HCT116 (cell line): ENCODE data around the gene RBM26. TPM values are rescaled to one million over a fixed set of nuclear protein-coding genes. Genes with fewer than 3 reads are reported as not detected.
A peak's percentile ranks its signal among the peaks of the same experiment; 100 is the strongest.

ENCODE experiments used
- ATAC-seq: fragments of 200-7000 bp; cut with Tn5 transposase; 2 replicates; pipeline ENCODE4 v1.9.1; 2020; ENCODE audit warnings: mild to moderate bottlenecking, moderate library complexity
- BruUV-seq: library from RNA; stranded (reverse); fragments of 400-500 nt; replicated peaks from 2 replicates; lab custom pipeline; 2021; lab: Mats Ljungman, UMichigan
- CTCF ChIA-PET: fragments of 300-600 bp; sonication (Branson Sonifier 250); formaldehyde crosslinking; loops from one replicate; lab custom pipeline; 2021; ENCODE audit warnings: antibody characterized with exemption; lab: Charles Lee
- POLR2A ChIA-PET: fragments of 300-600, 350-600 bp; sonication (Branson Sonifier 250); formaldehyde crosslinking; loops from one replicate; lab custom pipeline; 2021; ENCODE audit warnings: antibody characterized with exemption; lab: Charles Lee
- RAD21 ChIA-PET, 2 experiments: fragments of 300-600 bp; sonication (Branson Sonifier 250); formaldehyde crosslinking; loops; one replicate each; lab custom pipeline; 2023; ENCODE audit warnings: low total read pairs in 2 of 2; ENCODE audit not compliant: uncharacterized antibody in 2 of 2, unreplicated experiment in 2 of 2, low non-redundant PET in 1 of 2; lab: Charles Lee
- DNase-seq: peaks from one replicate; pipeline ENCODE4 v3.0.0-alpha.2; 2010; ENCODE audit warnings: low read depth, low spot score
- H2AFZ ChIP-seq: fragments of 200-600 bp; shearing (Covaris generic), sonication (generic); 2 replicates; pipeline ENCODE4 v1.6.1; 2017; ENCODE audit warnings: low read depth, mixed run types, mixed read lengths, antibody characterized with exemption, low read length; ENCODE audit not compliant: poor library complexity, severe bottlenecking
- H3K27ac ChIP-seq: 2 replicates; pipeline ENCODE4 v1.5.1; 2012; ENCODE audit warnings: low read depth, low read length
- H3K27me3 ChIP-seq: fragments of 200-600 bp; sonication (generic); 2 replicates; pipeline ENCODE4 v1.6.1; 2016; ENCODE audit warnings: mixed run types, low read length, mixed read lengths; ENCODE audit not compliant: insufficient read depth
- H3K36me3 ChIP-seq, 2 experiments: fragments of 200-500 bp in 1 of 2; fragments of 200-600 bp in 1 of 2; sonication (Bioruptor generic) in 1 of 2; sonication (generic) in 1 of 2; 2 replicates each; pipeline versions ENCODE4 v1.5.1 to v1.6.1; 2014 to 2016; ENCODE audit warnings: low read length in 2 of 2, inconsistent platforms in 1 of 2, mixed read lengths in 1 of 2, mixed run types in 1 of 2; ENCODE audit not compliant: insufficient read depth in 2 of 2, control insufficient read depth in 1 of 2
- H3K4me1 ChIP-seq, 2 experiments: fragments of 200-600 bp in 1 of 2; sonication (generic) in 1 of 2; 2 replicates each; pipeline versions ENCODE4 v1.5.1 to v1.6.1; 2012 to 2017; ENCODE audit warnings: low read length in 2 of 2, inconsistent platforms in 1 of 2, mild to moderate bottlenecking in 1 of 2, mixed read lengths in 1 of 2, mixed run types in 1 of 2, moderate library complexity in 1 of 2; ENCODE audit not compliant: insufficient read depth in 2 of 2, control insufficient read depth in 1 of 2
- H3K4me2 ChIP-seq: fragments of 200-600 bp; sonication (generic); 2 replicates; pipeline ENCODE4 v1.6.1; 2017; ENCODE audit warnings: mixed run types, low read length, mixed read lengths
- H3K4me3 ChIP-seq, 2 experiments: fragments of 200-600 bp in 1 of 2; sonication (generic) in 1 of 2; replicated peaks in 1 of 2; 2 replicates each; pipeline ENCODE4 v1.5.1; 2011 to 2016; ENCODE audit warnings: low read length in 2 of 2, control low read depth in 1 of 2, low read depth in 1 of 2, mild to moderate bottlenecking in 1 of 2, mixed read lengths in 1 of 2, mixed run types in 1 of 2
- H3K79me2 ChIP-seq: fragments of 200-600 bp; sonication (generic); 2 replicates; pipeline ENCODE4 v1.6.1; 2017; ENCODE audit warnings: mild to moderate bottlenecking, mixed run types, low read length, moderate library complexity, mixed read lengths; ENCODE audit not compliant: insufficient read depth
- H3K9ac ChIP-seq: fragments of 200-600 bp; sonication (generic); 2 replicates; pipeline ENCODE4 v1.6.1; 2016; ENCODE audit warnings: low read length, mixed read lengths
- H3K9me2 ChIP-seq: fragments of 200-600 bp; sonication (generic), shearing (Covaris generic); 2 replicates; pipeline ENCODE4 v1.6.1; 2017; ENCODE audit warnings: mixed run types, mild to moderate bottlenecking, moderate library complexity; ENCODE audit not compliant: insufficient read depth
- H3K9me3 ChIP-seq, 2 experiments: fragments of 200-500 bp in 1 of 2; fragments of 200-600 bp in 1 of 2; sonication (Bioruptor generic) in 1 of 2; sonication (generic) in 1 of 2; 2 replicates each; pipeline ENCODE4 v1.6.1; 2014 to 2017; ENCODE audit warnings: low read length in 2 of 2, mixed read lengths in 2 of 2, inconsistent platforms in 1 of 2, low read depth in 1 of 2, mild to moderate bottlenecking in 1 of 2, mixed run types in 1 of 2, moderate library complexity in 1 of 2; ENCODE audit not compliant: control insufficient read depth in 1 of 2, insufficient read depth in 1 of 2
- H4K20me1 ChIP-seq: fragments of 200-600 bp; sonication (generic), shearing (Covaris generic); 2 replicates; pipeline ENCODE4 v1.6.1; 2017; ENCODE audit warnings: mixed run types, mild to moderate bottlenecking, moderate library complexity; ENCODE audit not compliant: insufficient read depth
- ATF3 ChIP-seq: IDR thresholded peaks from 2 replicates; pipeline ENCODE4 v1.6.1; 2012
- CTCF ChIP-seq, 3 experiments: fragments of 200-600 bp in 1 of 3; sonication (generic) in 1 of 3; IDR thresholded peaks in 2 of 3; conservative IDR thresholded peaks in 1 of 3; 2 replicates each; pipeline ENCODE4 v1.5.1; 2012 to 2017; ENCODE audit warnings: low read depth in 2 of 3, low read length in 2 of 3, antibody characterized with exemption in 1 of 3, borderline replicate concordance in 1 of 3, control low read depth in 1 of 3, mild to moderate bottlenecking in 1 of 3, mixed read lengths in 1 of 3, mixed run types in 1 of 3, moderate library complexity in 1 of 3; ENCODE audit not compliant: insufficient read depth in 1 of 3
- EGR1 ChIP-seq: IDR thresholded peaks from 2 replicates; pipeline ENCODE4 v1.6.1; 2012; ENCODE audit warnings: low read depth
- FOSL1 ChIP-seq: IDR thresholded peaks from 2 replicates; pipeline ENCODE4 v1.6.1; 2012; ENCODE audit warnings: low read depth
- MAX ChIP-seq: IDR thresholded peaks from 2 replicates; pipeline ENCODE4 v1.6.1; 2012
- POLR2A ChIP-seq: IDR thresholded peaks from 2 replicates; pipeline ENCODE4 v1.7.0; 2011; ENCODE audit warnings: borderline replicate concordance; ENCODE audit not compliant: insufficient read depth, insufficient read length; ENCODE audit errors: extremely low read depth
- POLR2AphosphoS5 ChIP-seq: IDR thresholded peaks from 2 replicates; pipeline ENCODE4 v1.6.1; 2011; ENCODE audit warnings: mild to moderate bottlenecking, low read depth, low read length, moderate library complexity
- REST ChIP-seq: IDR thresholded peaks from 2 replicates; pipeline ENCODE4 v1.6.1; 2012; ENCODE audit warnings: low read depth
- ZNF274 ChIP-seq: fragments of 200-500 bp; sonication (Bioruptor generic); IDR thresholded peaks from 2 replicates; pipeline ENCODE4 v1.6.1; 2014; ENCODE audit warnings: mild to moderate bottlenecking, low read depth, low read length, inconsistent platforms
- intact Hi-C: fragments of 100-400 bp; cut with micrococcal nuclease; formaldehyde crosslinking; loops from 2 replicates; pipeline ENCODE4 v1.10.0; 2022
- total RNA-seq: library from RNA; stranded (reverse); gene quantifications from one replicate; pipeline ENCODE4 v1.2.1, GENCODE V29; 2021; ENCODE audit not compliant: unreplicated experiment

The RBM26 gene
- total RNA-seq, 1 experiment from 2014 or later, result 52.5 TPM

GRCh38 chr13:79404985-79405384 lies 1.1 kb downstream of the RBM26 start:
- RAD21 ChIA-PET, result no interaction called here
- POLR2A ChIA-PET, result no interaction called here
- H3K27ac ChIP-seq, result peak overlapping the region; percentile 80
- H4K20me1 ChIP-seq, result peaks cover 7% of the 10 kb centered on the region; the same call in 1 of the 2 replicates
- CTCF ChIA-PET, result interaction anchor here (1.2 kb wide), 1 partner anchor 14 kb away, joined by 3 read pairs; no protein-coding TSS in a partner anchor
- intact Hi-C loops, result no loop called here
- H3K9me2 ChIP-seq, result no peaks in the 10 kb centered on the region
- DNase-seq (no peak), ATAC-seq (no peak)
- H3K9me3 ChIP-seq, result no peaks in the 10 kb centered on the region
- H3K4me3 ChIP-seq, result peak overlapping the region; percentile 77 to 91
- H2AFZ ChIP-seq, result no peak overlapping the region
- peaks cover 86% of the 10 kb centered on the region for H3K79me2 ChIP-seq
- H3K9ac ChIP-seq, result peak overlapping the region; percentile 96
- peaks cover 7 to 26% of the 10 kb centered on the region in 2 experiments; a peak in 3 of 4 replicates for H3K4me1 ChIP-seq
- peak overlapping the region; percentile 85 for H3K4me2 ChIP-seq
- no peak for TF ChIP-seq REST
- no peak for TF ChIP-seq POLR2AphosphoS5
- no peak for TF ChIP-seq ATF3
- no peak for TF ChIP-seq POLR2A
- TF ChIP-seq MAX, result no peak
- no peak for TF ChIP-seq EGR1
- TF ChIP-seq ZNF274, result no peak
- TF ChIP-seq CTCF (IDR thresholded peaks at IDR 0.05 in 2 of 3, conservative IDR thresholded peaks at IDR 0.05 in 1 of 3; ENCODE audit: borderline replicate concordance in 1 of 3, insufficient read depth in 1 of 3, low read depth in 2 of 3, low read length in 2 of 3), result no peak
- TF ChIP-seq FOSL1, result no peak
- H3K36me3 ChIP-seq, result peaks cover 0 to 8% of the 10 kb centered on the region in 2 experiments; a peak in 1 of 4 replicates
- H3K27me3 ChIP-seq, result no peaks in the 10 kb centered on the region
- BruUV-seq, result no TSS peak
